H1 (cell line): ENCODE data around the gene STRN. TPM values are rescaled to one million over a fixed set of nuclear protein-coding genes. Genes with fewer than 3 reads are reported as not detected.
"Not testable (repeated sequence)": the region's sequence is repeated elsewhere in the genome, so short reads cannot be mapped to it uniquely, and the experiment has no call there.

Source experiments
- CTCF ChIA-PET: fragments of 300-600 bp; sonication (Branson Sonifier 250); formaldehyde crosslinking; loops from one replicate; lab custom pipeline; 2021; ENCODE audit not compliant: partially characterized antibody; lab: Charles Lee
- POLR2A ChIA-PET: fragments of 300-600 bp; sonication (Branson Sonifier 250); formaldehyde crosslinking; loops from one replicate; lab custom pipeline; 2021; ENCODE audit warnings: inconsistent platforms; ENCODE audit not compliant: partially characterized antibody; lab: Charles Lee
- DNase-seq, 2 experiments: peaks; one replicate each; pipeline versions ENCODE4 v3.0.0 to v3.0.0-alpha.2; 2010 to 2022; ENCODE audit warnings: low spot score in 2 of 2, low read depth in 1 of 2, mixed read lengths in 1 of 2
- FAIRE-seq: peaks from 2 replicates; lab custom pipeline; 2011; peaks lifted over from hg19 to GRCh38; lab: Jason Lieb, UNC
- H2AFZ ChIP-seq: 2 replicates; pipeline ENCODE4 v1.8.1; 2012; ENCODE audit warnings: low read length, inconsistent platforms
- H2AK5ac ChIP-seq: 2 replicates; pipeline ENCODE4 v1.6.1; 2013; ENCODE audit warnings: low read depth, low read length
- H2BK120ac ChIP-seq: replicated peaks from 2 replicates; pipeline ENCODE3; 2013; ENCODE audit warnings: low read depth, low read length, inconsistent platforms
- H2BK12ac ChIP-seq: 2 replicates; pipeline ENCODE4 v1.6.1; 2013; ENCODE audit warnings: low read depth, low read length
- H2BK15ac ChIP-seq: 2 replicates; pipeline ENCODE4 v1.6.1; 2013; ENCODE audit warnings: low read length
- H2BK20ac ChIP-seq: 2 replicates; pipeline ENCODE4 v1.6.1; 2013; ENCODE audit warnings: low read length
- H2BK5ac ChIP-seq: 2 replicates; pipeline ENCODE4 v1.6.1; 2013; ENCODE audit warnings: low read depth, low read length
- H3K14ac ChIP-seq: 2 replicates; pipeline ENCODE4 v1.6.1; 2013; ENCODE audit warnings: inconsistent platforms; ENCODE audit not compliant: insufficient read length
- H3K18ac ChIP-seq: 2 replicates; pipeline ENCODE4 v1.6.1; 2013; ENCODE audit warnings: low read length; ENCODE audit errors: extremely low read depth
- H3K23ac ChIP-seq: 2 replicates; pipeline ENCODE4 v1.6.1; 2013; ENCODE audit warnings: inconsistent platforms; ENCODE audit not compliant: insufficient read length
- H3K23me2 ChIP-seq: 2 replicates; pipeline ENCODE4 v1.6.1; 2013; ENCODE audit warnings: low read depth, low read length
- H3K27ac ChIP-seq: 2 replicates; pipeline ENCODE4 v1.6.1; 2011; ENCODE audit warnings: low read depth, low read length, inconsistent platforms
- H3K27me3 ChIP-seq, 4 experiments: replicated peaks in 1 of 4; 1 replicate in 1 of 4; 2 replicates in 3 of 4; pipeline versions ENCODE4 v1.6.1 to v1.8.1; 2011 to 2013; ENCODE audit warnings: low read length in 3 of 4, mild to moderate bottlenecking in 3 of 4, inconsistent platforms in 2 of 4, mixed read lengths in 2 of 4, moderate library complexity in 1 of 4; ENCODE audit not compliant: control insufficient read depth in 3 of 4, insufficient read depth in 3 of 4; ENCODE audit errors: extremely low read depth in 1 of 4
- H3K36me3 ChIP-seq, 4 experiments: 2 replicates each; pipeline versions ENCODE4 v1.6.1 to v1.8.1; 2011 to 2013; ENCODE audit warnings: mild to moderate bottlenecking in 4 of 4, low read length in 3 of 4, moderate library complexity in 2 of 4, control low read depth in 1 of 4, inconsistent platforms in 1 of 4; ENCODE audit not compliant: insufficient read depth in 4 of 4, control insufficient read depth in 2 of 4
- H3K4ac ChIP-seq: replicated peaks from 2 replicates; pipeline ENCODE3; 2013; ENCODE audit warnings: low read length, low read depth, mixed read lengths, inconsistent platforms; ENCODE audit not compliant: insufficient read length
- H3K4me1 ChIP-seq, 4 experiments: replicated peaks in 1 of 4; 1 replicate in 1 of 4; 2 replicates in 3 of 4; pipeline versions ENCODE4 v1.6.1 to v1.8.1; 2011 to 2013; ENCODE audit warnings: low read length in 3 of 4, inconsistent platforms in 2 of 4, mixed read lengths in 1 of 4; ENCODE audit not compliant: insufficient read depth in 4 of 4, control insufficient read depth in 3 of 4
- H3K4me2 ChIP-seq, 2 experiments: 2 replicates each; pipeline versions ENCODE4 v1.6.1 to v1.8.1; 2011 to 2013; ENCODE audit warnings: low read depth in 2 of 2, low read length in 2 of 2, control low read depth in 1 of 2, inconsistent platforms in 1 of 2, mild to moderate bottlenecking in 1 of 2; ENCODE audit not compliant: insufficient read depth in 1 of 2
- H3K4me3 ChIP-seq, 4 experiments: fragments of 200-600, 300-600 bp in 1 of 4; sonication (generic), shearing (Covaris generic), sonication (Bioruptor Twin) in 1 of 4; 2 replicates each; pipeline versions ENCODE4 v1.5.1 to v1.8.1; 2011 to 2016; ENCODE audit warnings: low read length in 4 of 4, low read depth in 3 of 4, control low read depth in 2 of 4, inconsistent platforms in 2 of 4, mild to moderate bottlenecking in 2 of 4, mixed read lengths in 1 of 4, moderate library complexity in 1 of 4; ENCODE audit not compliant: insufficient read depth in 2 of 4; ENCODE audit errors: extremely low read depth in 1 of 4
- H3K56ac ChIP-seq: replicated peaks from 2 replicates; pipeline ENCODE3; 2013; ENCODE audit warnings: low read depth, mild to moderate bottlenecking, mixed read lengths, low read length, inconsistent platforms; ENCODE audit not compliant: insufficient read length
- H3K79me1 ChIP-seq: 2 replicates; pipeline ENCODE4 v1.6.1; 2013; ENCODE audit warnings: low read depth, low read length, control low read depth
- H3K79me2 ChIP-seq, 2 experiments: 2 replicates each; pipeline versions ENCODE4 v1.6.1 to v1.8.1; 2012 to 2013; ENCODE audit warnings: low read length in 2 of 2, mild to moderate bottlenecking in 2 of 2, inconsistent platforms in 1 of 2; ENCODE audit not compliant: insufficient read depth in 2 of 2, control insufficient read depth in 1 of 2
- H3K9ac ChIP-seq, 4 experiments: replicated peaks in 1 of 4; 1 replicate in 1 of 4; 2 replicates in 3 of 4; pipeline versions ENCODE4 v1.6.1 to v1.8.1; 2011 to 2013; ENCODE audit warnings: low read depth in 3 of 4, low read length in 3 of 4, control low read depth in 2 of 4, mild to moderate bottlenecking in 2 of 4, moderate library complexity in 2 of 4, inconsistent platforms in 1 of 4; ENCODE audit errors: extremely low read depth in 1 of 4
- H3K9me3 ChIP-seq, 2 experiments: 2 replicates each; pipeline versions ENCODE4 v1.6.1 to v1.8.1; 2012 to 2013; ENCODE audit warnings: mild to moderate bottlenecking in 2 of 2, moderate library complexity in 2 of 2, control low read depth in 1 of 2, inconsistent platforms in 1 of 2, low read depth in 1 of 2, low read length in 1 of 2, mixed read lengths in 1 of 2; ENCODE audit not compliant: insufficient read depth in 2 of 2
- H4K20me1 ChIP-seq, 2 experiments: replicated peaks in 1 of 2; 2 replicates each; pipeline versions ENCODE3 to v1.8.1; 2011 to 2013; ENCODE audit warnings: inconsistent platforms in 2 of 2, low read length in 2 of 2, mild to moderate bottlenecking in 1 of 2; ENCODE audit not compliant: insufficient read depth in 2 of 2, control insufficient read depth in 1 of 2
- H4K5ac ChIP-seq: 2 replicates; pipeline ENCODE4 v1.6.1; 2013; ENCODE audit warnings: low read length, low read depth, mixed read lengths, inconsistent platforms; ENCODE audit not compliant: insufficient read length
- H4K8ac ChIP-seq: 2 replicates; pipeline ENCODE4 v1.8.0; 2013; ENCODE audit warnings: mild to moderate bottlenecking, moderate library complexity, low read length, inconsistent platforms; ENCODE audit not compliant: insufficient read depth; ENCODE audit errors: extremely low read depth
- H4K91ac ChIP-seq: replicated peaks from 2 replicates; pipeline ENCODE3; 2013; ENCODE audit warnings: low read length, mixed read lengths, inconsistent platforms; ENCODE audit not compliant: insufficient read length
- GABPA ChIP-seq: IDR thresholded peaks from 2 replicates; pipeline ENCODE4 v1.6.1; 2011; ENCODE audit warnings: mild to moderate bottlenecking, low read length, moderate library complexity, borderline replicate concordance; ENCODE audit not compliant: insufficient read depth
- NANOG ChIP-seq: IDR thresholded peaks from 2 replicates; pipeline ENCODE4 v1.6.1; 2011; ENCODE audit warnings: low read length, low read depth, mild to moderate bottlenecking, inconsistent platforms; ENCODE audit not compliant: insufficient read depth, poor library complexity, severe bottlenecking
- NRF1 ChIP-seq: IDR thresholded peaks from 2 replicates; pipeline ENCODE4 v1.6.1; 2011; ENCODE audit warnings: mild to moderate bottlenecking, low read depth, low read length, improper control_type of control experiment
- POLR2A ChIP-seq, 2 experiments: IDR thresholded peaks; 1 replicate in 1 of 2; 2 replicates in 1 of 2; pipeline ENCODE4 v1.6.1; 2011; ENCODE audit warnings: low read depth in 2 of 2, low read length in 2 of 2, mild to moderate bottlenecking in 2 of 2; ENCODE audit errors: control extremely low read depth in 1 of 2
- RXRA ChIP-seq: IDR thresholded peaks from 2 replicates; pipeline ENCODE4 v1.6.1; 2011; ENCODE audit warnings: low read depth, mild to moderate bottlenecking, low read length, moderate library complexity; ENCODE audit not compliant: insufficient read depth
- SRF ChIP-seq: IDR thresholded peaks from 2 replicates; pipeline ENCODE4 v1.6.1; 2011; ENCODE audit warnings: mild to moderate bottlenecking, low read depth, low read length, moderate library complexity
- TCF12 ChIP-seq: IDR thresholded peaks from 2 replicates; pipeline ENCODE4 v1.6.1; 2011; ENCODE audit warnings: low read depth, mild to moderate bottlenecking, low read length
- ZNF274 ChIP-seq: IDR thresholded peaks from 2 replicates; pipeline ENCODE4 v1.7.0; 2012; ENCODE audit warnings: low read length, borderline replicate concordance; ENCODE audit errors: extremely low read depth
- WGBS, 2 experiments: shearing (Covaris generic) in 1 of 2; methylation state at CpG; one replicate each; pipeline versions ENCODE4 v1.1.6 to v1.1.7; 2013 to 2015; ENCODE audit warnings: low lambda C conversion rate in 2 of 2, mixed read lengths in 2 of 2, inconsistent platforms in 1 of 2, low coverage in 1 of 2, missing lambda C conversion rate in 1 of 2; ENCODE audit not compliant: insufficient replicate concordance in 2 of 2, insufficient coverage in 1 of 2, insufficient read length in 1 of 2; ENCODE audit errors: extremely low coverage in 1 of 2, missing lambda C conversion rate in 1 of 2; 5-methylcytosine and 5-hydroxymethylcytosine counted together
- polyA plus RNA-seq, 7 experiments: library from polyadenylated mRNA; depleted of rRNA in 3 of 7; stranded (reverse) in 5 of 7; unstranded in 2 of 7; fragments of >200 nt in 5 of 7; fragments of 200-250 nt in 2 of 7; gene quantifications; 1 replicate in 5 of 7; 2 replicates in 1 of 7; 4 replicates in 1 of 7; pipeline versions ENCODE4 v1.2.1 to v1.2.3, GENCODE V29; 2011 to 2013; ENCODE audit warnings: missing spikeins in 2 of 7, mixed read lengths in 2 of 7
- total RNA-seq: library from RNA; stranded (reverse); fragmentation: NEBNext Ultra II Directional; extraction: Animal tissue kit (Norgen Biotek cat#: 25700); gene quantifications from 2 replicates; pipeline ENCODE4 v1.2.1, GENCODE V29; 2021
- TF ChIP-seq, protein P1 (sequence below): IDR thresholded peaks from 2 replicates; pipeline ENCODE4 v1.6.1; 2012; ENCODE audit warnings: inconsistent platforms

The STRN gene
- total and polyA plus RNA-seq, 2 of the 8 experiments (the other 6 are each of a cell fraction or from before 2014, with no cell fraction given) = 8.3 to 47.0 TPM

- TF ChIP-seq TCF12 = no peak
- TF ChIP-seq GABPA = no peak
- no peak for TF ChIP-seq POLR2A (IDR thresholded peaks at IDR 0.05; ENCODE audit: control extremely low read depth in 1 of 2, low read depth in 2 of 2, low read length in 2 of 2)
- TF ChIP-seq NANOG = no peak
- no peak for TF ChIP-seq RXRA
- TF ChIP-seq SRF = no peak
- TF ChIP-seq, protein P1, sequence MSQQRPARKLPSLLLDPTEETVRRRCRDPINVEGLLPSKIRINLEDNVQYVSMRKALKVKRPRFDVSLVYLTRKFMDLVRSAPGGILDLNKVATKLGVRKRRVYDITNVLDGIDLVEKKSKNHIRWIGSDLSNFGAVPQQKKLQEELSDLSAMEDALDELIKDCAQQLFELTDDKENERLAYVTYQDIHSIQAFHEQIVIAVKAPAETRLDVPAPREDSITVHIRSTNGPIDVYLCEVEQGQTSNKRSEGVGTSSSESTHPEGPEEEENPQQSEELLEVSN = no peak
- TF ChIP-seq ZNF274 = no peak
- no peak for TF ChIP-seq NRF1
Measured at GRCh38 chr2:37000318-37000717, 34.0 kb upstream of the STRN start (continued).

GRCh38 chr2:36999416-36999815 lies 33.1 kb upstream of the STRN start:
- WGBS, 2 experiments = 95% methylated on average over 9 of the region's 9 CpGs; no CpG with 5 or more reads in 1 of the 2 experiments
- H3K4ac ChIP-seq, H4K20me1 ChIP-seq, H4K5ac ChIP-seq, H4K8ac ChIP-seq, H3K4me3 ChIP-seq, H2BK12ac ChIP-seq, H3K23ac ChIP-seq, H3K4me2 ChIP-seq, POLR2A ChIA-PET, H2AK5ac ChIP-seq, H3K27me3 ChIP-seq, H3K79me1 ChIP-seq, H3K56ac ChIP-seq, H3K27ac ChIP-seq, H2AFZ ChIP-seq, H4K91ac ChIP-seq, H3K9ac ChIP-seq, H2BK15ac ChIP-seq, DNase-seq, H3K4me1 ChIP-seq, H2BK120ac ChIP-seq, H2BK5ac ChIP-seq, FAIRE-seq, H2BK20ac ChIP-seq, H3K23me2 ChIP-seq, H3K79me2 ChIP-seq, H3K18ac ChIP-seq, H3K9me3 ChIP-seq, H3K14ac ChIP-seq: not testable (repeated sequence)
- CTCF ChIA-PET = interaction anchor here (1.0 kb wide), 1 partner anchor 214 kb away, joined by 3 read pairs; no protein-coding TSS in a partner anchor
- peaks cover 3 to 22% (median 9%) of the 10 kb centered on the region in 4 experiments; a peak in 6 of 8 replicates for H3K36me3 ChIP-seq
